AG04449 (cell line): ENCODE measurements around the gene SETBP1.

Experiments used
- CTCF ChIA-PET: fragments of 350-600 bp; formaldehyde crosslinking; extraction: SDS; loops from one replicate; lab custom pipeline; 2021; ENCODE audit warnings: antibody characterized with exemption; lab: Yijun Ruan, JAX
- POLR2A ChIA-PET: fragments of 400-600, 350-600 bp; formaldehyde crosslinking; extraction: SDS; loops from one replicate; lab custom pipeline; 2020; ENCODE audit warnings: antibody characterized with exemption, inconsistent platforms; lab: Yijun Ruan, JAX
- DNase-seq: peaks from one replicate; pipeline ENCODE4 v3.0.0-alpha.2; 2010; ENCODE audit warnings: low read depth, low spot score
- H3K4me3 ChIP-seq: 2 replicates; pipeline ENCODE4 v1.5.1; 2011; ENCODE audit warnings: low read depth, mild to moderate bottlenecking, control low read depth, low read length
- CTCF ChIP-seq: IDR thresholded peaks from one replicate; pipeline ENCODE4 v1.5.1; 2011; ENCODE audit warnings: mild to moderate bottlenecking, moderate library complexity, low read length, control low read depth, inconsistent platforms; ENCODE audit not compliant: insufficient read depth; ENCODE audit errors: missing control alignments

The SETBP1 gene

DNA sequence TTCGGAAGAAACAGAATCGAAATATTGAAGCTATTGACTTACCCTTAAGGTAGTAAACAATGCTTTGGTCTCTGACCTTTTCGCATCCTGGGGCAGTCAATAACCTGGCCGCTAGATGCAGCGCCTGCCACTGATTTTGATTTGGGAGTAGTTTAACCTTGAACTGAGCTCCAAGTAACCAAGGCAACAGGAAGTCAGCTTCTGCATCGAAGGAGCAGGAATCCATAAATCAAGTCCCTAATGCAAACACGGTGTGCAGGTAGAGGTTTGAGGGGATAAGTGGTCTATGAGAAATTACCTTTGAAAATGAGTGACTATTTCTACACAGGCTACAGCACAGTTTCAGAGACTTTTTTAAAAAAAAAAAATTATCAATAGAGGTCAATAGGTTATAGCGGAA is 353.5 kb downstream of the SETBP1 start:
- H3K4me3 ChIP-seq: no peak overlapping the region
- no peak for TF ChIP-seq CTCF
- no peak for DNase-seq
- ChIA-PET CTCF (interaction anchor here (0.9 kb wide), 1 partner anchor 9 kb away, joined by 3 read pairs; no protein-coding TSS in a partner anchor), POLR2A (no interaction called here)

DNA sequence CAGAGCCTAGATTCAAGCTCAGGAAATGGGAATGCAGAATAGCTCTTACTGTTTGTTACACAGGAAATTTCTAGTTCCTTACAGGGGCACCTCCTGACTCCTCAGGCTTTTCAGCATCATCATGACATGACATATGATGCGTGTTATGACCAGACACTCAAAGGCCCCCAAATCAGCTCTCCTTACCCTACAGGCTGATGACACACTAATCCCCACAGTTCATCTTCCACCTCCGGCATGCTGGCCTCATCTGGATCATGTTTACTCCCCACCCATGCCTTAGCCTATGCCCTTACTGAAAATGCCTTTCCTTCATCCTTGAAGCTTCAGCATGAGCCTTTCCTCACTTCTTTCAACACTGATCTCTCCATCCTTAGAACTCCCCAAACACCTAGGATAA is 356.9 kb downstream of the SETBP1 start:
- no peak overlapping the region for H3K4me3 ChIP-seq
- ChIA-PET CTCF (interaction anchor here (1.9 kb wide), 1 partner anchor 12 kb away, joined by 5 read pairs; no protein-coding TSS in a partner anchor), POLR2A (no interaction called here)
- no peak for DNase-seq
- no peak for TF ChIP-seq CTCF

DNA sequence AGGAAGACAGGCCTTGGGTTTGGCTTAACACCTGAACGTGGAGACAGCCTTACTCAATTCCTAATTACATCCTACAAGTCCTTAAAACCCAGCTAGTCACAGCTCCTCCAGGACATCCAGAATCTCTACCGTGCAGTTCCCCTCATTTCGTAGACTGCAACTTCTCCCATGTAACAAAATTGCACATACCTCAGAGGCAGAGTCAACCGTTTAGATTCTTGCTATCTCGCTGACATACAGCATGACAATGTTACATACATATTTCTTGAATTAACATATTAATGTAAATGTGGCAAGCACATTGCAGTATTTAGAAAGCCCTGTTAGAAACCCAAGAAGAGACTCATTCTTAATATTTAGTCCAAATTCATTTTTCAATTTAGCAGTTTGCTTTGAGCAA is 358.7 kb downstream of the SETBP1 start:
- no peak for DNase-seq
- no peak overlapping the region for H3K4me3 ChIP-seq
- ChIA-PET POLR2A (no interaction called here), CTCF (no interaction called here)
- TF ChIP-seq CTCF: no peak

GRCh38 chr18:45040879-45041278 is 360.2 kb downstream of the SETBP1 start:
- TF ChIP-seq CTCF: no peak
- CTCF ChIA-PET: no interaction called here
- no peak overlapping the region for H3K4me3 ChIP-seq
- no peak for DNase-seq
- POLR2A ChIA-PET: no interaction called here

- TF ChIP-seq CTCF: no peak
- ChIA-PET CTCF (no interaction called here), POLR2A (no interaction called here)
- DNase-seq: no peak
- H3K4me3 ChIP-seq: no peak overlapping the region
Measured at GRCh38 chr18:45044787-45045186, 364.1 kb downstream of the SETBP1 start.

DNA sequence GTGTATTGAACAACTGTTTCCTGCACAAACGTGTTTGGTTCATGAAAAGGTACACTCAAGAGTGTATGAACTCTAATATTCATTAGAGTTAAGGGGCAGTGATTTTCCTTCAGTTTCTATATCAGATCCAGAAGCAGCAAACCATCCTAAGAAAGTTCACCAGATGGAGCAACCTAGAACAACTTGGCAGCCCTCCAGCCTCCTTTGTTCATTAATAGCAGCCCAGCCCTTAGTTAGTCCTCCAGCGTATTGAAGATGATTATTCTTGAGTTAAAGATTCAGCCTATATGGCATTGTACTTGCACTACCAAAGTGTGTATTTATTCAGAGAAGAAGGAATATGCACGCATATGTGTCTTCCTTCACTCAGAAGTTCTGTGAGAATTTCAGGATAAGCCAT is 365.5 kb downstream of the SETBP1 start:
- no peak for TF ChIP-seq CTCF
- DNase-seq: no peak

More for the DNA sequence above, 365.5 kb downstream of the SETBP1 start:
- no peak overlapping the region for H3K4me3 ChIP-seq
- ChIA-PET POLR2A (no interaction called here), CTCF (no interaction called here)
